ENCODE results near the gene PLCXD3.
"Not testable (repeated sequence)": the region's sequence is repeated elsewhere in the genome, so short reads cannot be mapped to it uniquely, and the experiment has no call there.

PLCXD3 gene

DNA sequence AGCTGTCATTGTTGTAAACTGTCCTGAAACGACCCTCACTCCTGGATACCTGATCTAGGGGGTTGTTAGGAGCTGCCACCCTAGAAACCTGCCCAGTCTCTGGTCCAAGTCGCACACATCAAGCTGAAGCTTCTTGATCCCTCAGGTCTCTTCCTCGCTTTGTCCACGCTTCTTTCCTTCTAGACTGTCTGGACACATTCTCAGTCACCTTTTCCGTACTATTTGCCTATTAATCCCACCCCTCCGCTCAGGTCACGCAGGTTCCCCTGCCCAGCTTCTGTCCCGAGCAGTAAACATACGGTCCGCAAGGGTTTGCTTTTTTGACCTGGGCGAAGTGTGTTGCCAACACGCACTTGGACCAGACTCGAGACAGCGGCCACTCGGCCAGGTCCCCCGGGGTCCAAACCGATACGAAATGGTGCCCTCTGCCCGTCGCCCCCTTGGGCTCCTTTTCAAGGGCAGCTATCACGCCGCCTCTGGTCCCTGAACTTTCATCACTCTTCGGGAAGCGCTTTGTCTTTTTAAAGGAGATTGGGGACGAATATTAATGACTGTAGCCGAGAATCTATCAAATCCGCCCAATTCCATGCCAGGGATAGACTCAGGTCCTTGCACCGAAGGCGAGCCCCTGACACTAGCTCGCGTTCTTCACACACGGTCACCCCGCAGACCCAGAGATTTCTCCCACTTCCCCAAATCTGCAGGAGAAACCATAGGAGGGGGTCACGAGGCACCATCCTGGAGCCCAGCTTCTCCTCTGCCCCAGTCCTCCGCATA is 814 bp downstream of the PLCXD3 start:
- Mint-ChIP-seq H3K4me3 (no peak overlapping the region), H3K4me1 (no peaks in the 10 kb centered on the region), H3K27ac (no peak overlapping the region), H3K9me3 (no peaks in the 10 kb centered on the region), H3K27me3 (peaks cover 25% of the 10 kb centered on the region), H3K36me3 (ENCODE audit: low read depth) (no peaks in the 10 kb centered on the region)
- ATAC-seq (no peak), DNase-seq (no peak)

- no peak for DNase-seq
- ATAC-seq, result no peak
- Mint-ChIP-seq H3K27ac (no peak overlapping the region), H3K36me3 (ENCODE audit: low read depth) (no peaks in the 10 kb centered on the region), H3K9me3 (no peaks in the 10 kb centered on the region), H3K27me3 (peaks cover 25% of the 10 kb centered on the region), H3K4me3 (no peak overlapping the region), H3K4me1 (no peaks in the 10 kb centered on the region)
Observed at GRCh38 chr5:41508696-41509398, 1.6 kb downstream of the PLCXD3 start.

DNA sequence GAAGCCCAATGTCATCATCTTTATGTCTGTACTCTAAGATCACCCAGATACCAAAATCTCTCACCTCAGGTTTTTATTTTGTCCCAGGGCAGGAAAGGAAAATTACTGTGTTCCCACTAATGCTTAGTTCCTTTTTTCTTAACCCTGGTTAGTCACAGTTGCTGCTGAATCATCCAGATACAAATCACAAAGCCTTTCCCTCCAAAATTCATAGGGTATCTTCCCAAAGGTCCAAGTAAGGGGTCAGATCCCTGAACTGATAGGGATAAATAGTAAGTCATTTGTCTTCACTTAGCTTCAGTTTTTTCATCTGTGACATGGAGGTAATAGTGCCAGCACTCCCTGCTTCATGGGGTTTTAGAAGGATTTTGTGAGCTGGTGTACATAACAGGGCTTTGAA is 2.2 kb downstream of the PLCXD3 start:
- H3K4me3 Mint-ChIP-seq, result no peak overlapping the region
- ATAC-seq (no peak), DNase-seq (no peak)
- peaks cover 25% of the 10 kb centered on the region for H3K27me3 Mint-ChIP-seq
- no peaks in the 10 kb centered on the region for H3K36me3 Mint-ChIP-seq (ENCODE audit: low read depth)
- no peaks in the 10 kb centered on the region for H3K4me1 Mint-ChIP-seq
- H3K27ac Mint-ChIP-seq, result no peak overlapping the region
- no peaks in the 10 kb centered on the region for H3K9me3 Mint-ChIP-seq

- ATAC-seq, result no peak
- peaks cover 25% of the 10 kb centered on the region for H3K27me3 Mint-ChIP-seq
- H3K4me3 Mint-ChIP-seq, result no peak overlapping the region
- no peak overlapping the region for H3K27ac Mint-ChIP-seq
- DNase-seq, result no peak
- H3K4me1 Mint-ChIP-seq, result no peaks in the 10 kb centered on the region
- no peaks in the 10 kb centered on the region for H3K36me3 Mint-ChIP-seq (ENCODE audit: low read depth)
- peaks cover under 1% of the 10 kb centered on the region for H3K9me3 Mint-ChIP-seq
Observed at GRCh38 chr5:41507501-41507900, 2.9 kb downstream of the PLCXD3 start.

DNA sequence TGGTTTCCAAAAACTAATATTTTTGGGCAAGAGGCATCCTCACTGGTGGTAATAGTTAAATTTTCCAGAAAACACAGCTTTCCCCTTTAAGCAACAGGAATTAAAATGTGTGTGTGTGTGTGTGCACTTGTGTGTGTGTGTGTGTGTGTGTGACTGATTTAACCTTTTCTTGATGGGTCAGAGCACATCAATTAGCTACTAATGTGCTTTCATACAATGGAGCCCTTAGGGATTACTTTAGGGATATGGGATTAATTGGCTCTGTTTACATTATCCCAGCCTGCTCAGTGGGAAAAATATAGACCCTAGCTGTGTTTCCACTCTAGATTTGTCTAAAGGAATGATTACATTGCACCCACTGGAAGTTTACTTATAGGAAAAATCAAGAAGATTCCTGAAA is 6.5 kb downstream of the PLCXD3 start:
- peaks cover under 1% of the 10 kb centered on the region for H3K27me3 Mint-ChIP-seq
- H3K4me1 Mint-ChIP-seq, result no peaks in the 10 kb centered on the region
- DNase-seq (no peak), ATAC-seq (no peak)
- H3K27ac Mint-ChIP-seq, result no peak overlapping the region
- peaks cover 7% of the 10 kb centered on the region for H3K9me3 Mint-ChIP-seq
- no peak overlapping the region for H3K4me3 Mint-ChIP-seq
- no peaks in the 10 kb centered on the region for H3K36me3 Mint-ChIP-seq (ENCODE audit: low read depth)

GRCh38 chr5:41503310-41503709 is 7.1 kb downstream of the PLCXD3 start:
- H3K27me3 Mint-ChIP-seq, result no peaks in the 10 kb centered on the region

DNA sequence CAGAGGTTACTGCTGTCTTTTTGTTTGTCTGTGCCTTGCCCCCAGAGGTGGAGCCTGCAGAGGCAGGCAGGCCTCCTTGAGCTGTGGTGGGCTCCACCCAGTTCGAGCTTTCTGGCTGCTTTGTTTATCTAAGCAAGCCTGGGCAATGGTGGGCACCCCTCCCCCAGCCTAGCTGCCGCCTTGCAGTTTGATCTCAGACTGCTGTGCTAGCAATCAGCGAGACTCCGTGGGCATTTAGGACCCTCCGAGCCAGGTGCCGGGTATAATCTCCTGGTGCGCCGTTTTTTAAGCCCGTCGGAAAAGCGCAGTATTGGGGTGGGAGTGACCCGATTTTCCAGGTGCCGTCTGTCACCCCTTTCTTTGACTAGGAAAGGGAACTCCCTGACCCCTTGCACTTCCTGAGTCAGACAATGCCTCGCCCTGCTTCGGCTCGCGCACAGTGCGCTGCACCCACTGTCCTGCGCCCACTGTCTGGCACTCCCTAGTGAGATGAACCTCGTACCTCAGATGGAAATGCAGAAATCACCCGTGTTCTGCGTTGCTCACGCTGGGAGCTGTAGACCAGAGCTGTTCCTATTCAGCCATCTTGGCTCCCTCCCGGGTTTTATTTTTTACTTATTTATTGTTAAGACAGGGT is 16.8 kb downstream of the PLCXD3 start:
- not testable (repeated sequence) for H3K4me1 Mint-ChIP-seq; H3K27ac Mint-ChIP-seq; H3K4me3 Mint-ChIP-seq; H3K36me3 Mint-ChIP-seq (ENCODE audit: low read depth); ATAC-seq; DNase-seq; H3K9me3 Mint-ChIP-seq; H3K27me3 Mint-ChIP-seq

More at GRCh38 chr5:41503310-41503709, 7.1 kb downstream of the PLCXD3 start:
- DNase-seq (no peak), ATAC-seq (no peak)
- H3K4me1 Mint-ChIP-seq, result no peaks in the 10 kb centered on the region
- H3K9me3 Mint-ChIP-seq, result peaks cover 7% of the 10 kb centered on the region
- no peak overlapping the region for H3K27ac Mint-ChIP-seq
- H3K4me3 Mint-ChIP-seq, result no peak overlapping the region
- no peaks in the 10 kb centered on the region for H3K36me3 Mint-ChIP-seq (ENCODE audit: low read depth)

DNA sequence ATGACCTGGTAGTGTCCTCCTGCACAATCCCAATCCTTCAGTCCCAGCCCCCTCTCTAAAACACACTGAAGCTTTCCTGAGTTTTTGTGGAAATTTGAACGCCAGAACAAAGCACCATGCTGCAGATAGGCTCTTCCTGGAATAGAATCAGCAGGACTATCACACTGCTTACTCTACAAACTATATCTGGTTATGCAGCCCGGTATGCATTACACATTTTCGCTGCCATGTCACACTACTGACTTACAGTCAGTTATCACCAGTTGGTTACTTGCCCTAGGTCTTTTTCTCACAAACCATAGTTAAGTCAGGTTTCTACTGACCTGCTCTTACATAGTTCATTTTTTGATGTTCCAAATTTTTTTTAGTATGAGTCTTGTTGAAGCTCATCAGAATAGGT is 24.9 kb downstream of the PLCXD3 start:
- DNase-seq (no peak), ATAC-seq (no peak)
- Mint-ChIP-seq H3K27me3 (no peaks in the 10 kb centered on the region), H3K27ac (no peak overlapping the region), H3K9me3 (peaks cover 4% of the 10 kb centered on the region), H3K4me3 (no peak overlapping the region), H3K36me3 (ENCODE audit: low read depth) (no peaks in the 10 kb centered on the region), H3K4me1 (no peaks in the 10 kb centered on the region)

DNA sequence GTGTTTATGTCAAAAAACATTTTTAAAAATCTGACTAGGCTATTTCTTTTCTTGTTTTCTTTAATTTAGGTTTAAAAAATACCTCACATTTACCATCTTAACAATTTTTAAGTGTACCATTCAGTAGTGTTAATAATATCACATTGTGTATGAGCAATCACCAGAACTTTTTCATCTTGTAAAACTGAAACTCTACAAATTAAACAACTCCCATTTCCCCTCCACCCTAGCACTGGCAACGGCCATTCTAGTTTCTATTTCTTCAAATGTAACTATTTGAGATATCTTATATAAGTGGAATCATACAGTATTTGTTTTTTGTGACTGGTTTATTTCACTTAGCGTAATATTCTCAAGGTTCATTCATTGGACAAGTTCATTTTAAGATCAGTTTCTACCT is 27.7 kb downstream of the PLCXD3 start:
- no peak overlapping the region for H3K27ac Mint-ChIP-seq
- no peak overlapping the region for H3K4me3 Mint-ChIP-seq
- H3K4me1 Mint-ChIP-seq, result no peaks in the 10 kb centered on the region
- no peaks in the 10 kb centered on the region for H3K36me3 Mint-ChIP-seq (ENCODE audit: low read depth)
- H3K27me3 Mint-ChIP-seq, result no peaks in the 10 kb centered on the region
- DNase-seq, result no peak
- no peak for ATAC-seq
- H3K9me3 Mint-ChIP-seq, result peaks cover 4% of the 10 kb centered on the region

GRCh38 chr5:41482173-41482572 is 28.2 kb downstream of the PLCXD3 start:
- no peak overlapping the region for H3K4me3 Mint-ChIP-seq
- H3K9me3 Mint-ChIP-seq, result no peaks in the 10 kb centered on the region
- no peak for ATAC-seq
- H3K27me3 Mint-ChIP-seq, result no peaks in the 10 kb centered on the region
- no peaks in the 10 kb centered on the region for H3K36me3 Mint-ChIP-seq (ENCODE audit: low read depth)
- DNase-seq, result no peak
- no peaks in the 10 kb centered on the region for H3K4me1 Mint-ChIP-seq
- no peak overlapping the region for H3K27ac Mint-ChIP-seq

- not testable (repeated sequence) for H3K27ac Mint-ChIP-seq; ATAC-seq; H3K27me3 Mint-ChIP-seq; H3K4me3 Mint-ChIP-seq; DNase-seq; H3K36me3 Mint-ChIP-seq (ENCODE audit: low read depth); H3K4me1 Mint-ChIP-seq
- peaks cover 22% of the 10 kb centered on the region for H3K9me3 Mint-ChIP-seq
Observed at GRCh38 chr5:41471571-41472208, 38.7 kb downstream of the PLCXD3 start.

DNA sequence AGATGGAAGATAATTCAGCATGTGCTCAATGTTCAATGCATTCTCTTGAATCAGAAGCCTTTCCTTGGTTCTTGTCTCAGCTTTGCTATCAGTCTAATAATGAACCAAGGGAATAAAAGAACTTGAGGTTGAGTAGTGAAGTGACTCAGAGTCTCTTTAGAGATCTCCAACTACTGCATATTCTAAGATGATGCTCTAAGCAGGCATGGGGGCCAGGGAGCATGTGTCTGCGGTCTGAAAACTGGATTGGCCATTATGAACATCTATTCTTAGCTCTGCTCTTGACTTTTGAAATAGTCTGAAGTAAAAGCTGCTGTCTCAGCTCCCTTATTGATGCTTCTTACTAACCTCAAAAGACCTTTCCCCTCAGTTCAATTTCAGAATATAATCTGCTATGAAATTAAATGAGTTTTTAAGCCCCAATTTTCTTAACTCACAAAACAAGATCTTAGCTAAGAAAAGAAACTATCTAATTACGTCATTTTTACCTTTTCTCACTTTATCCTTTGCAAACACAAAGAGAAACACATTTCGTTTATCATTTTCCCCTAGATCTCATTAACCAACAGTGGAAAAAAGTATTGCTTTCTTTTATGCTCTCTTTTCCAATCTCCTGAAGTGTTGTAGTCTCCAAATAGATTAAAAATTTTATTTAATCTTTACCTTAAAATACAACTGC is 44.8 kb downstream of the PLCXD3 start:
- no peak for ATAC-seq
- Mint-ChIP-seq H3K27me3 (no peaks in the 10 kb centered on the region), H3K36me3 (ENCODE audit: low read depth) (no peaks in the 10 kb centered on the region), H3K4me1 (no peaks in the 10 kb centered on the region), H3K9me3 (no peaks in the 10 kb centered on the region), H3K27ac (no peak overlapping the region), H3K4me3 (no peak overlapping the region)
- no peak for DNase-seq

GRCh38 chr5:41459557-41459956 is 50.8 kb downstream of the PLCXD3 start:
- no peak overlapping the region for H3K27ac Mint-ChIP-seq
- H3K9me3 Mint-ChIP-seq, result peaks cover 4% of the 10 kb centered on the region
- H3K36me3 Mint-ChIP-seq (ENCODE audit: low read depth), result no peaks in the 10 kb centered on the region
- no peaks in the 10 kb centered on the region for H3K27me3 Mint-ChIP-seq
- H3K4me1 Mint-ChIP-seq, result no peaks in the 10 kb centered on the region
- H3K4me3 Mint-ChIP-seq, result no peak overlapping the region
- DNase-seq (no peak), ATAC-seq (no peak)

- Mint-ChIP-seq H3K9me3 (peaks cover 4% of the 10 kb centered on the region), H3K36me3 (ENCODE audit: low read depth) (no peaks in the 10 kb centered on the region), H3K4me3 (no peak overlapping the region), H3K27ac (no peak overlapping the region), H3K4me1 (no peaks in the 10 kb centered on the region), H3K27me3 (no peaks in the 10 kb centered on the region)
- ATAC-seq (no peak), DNase-seq (no peak)
Observed at GRCh38 chr5:41457094-41457493, 53.3 kb downstream of the PLCXD3 start.

All from activated naive CD8-positive, alpha-beta T cell treated with anti-CD3 and anti-CD28 coated beads, Interleukin-2, amount 50 U/mL, for 24 hours (primary cell).